HG03060 (cell line): ENCODE data around the gene TOM1L2.
"Not testable (repeated sequence)": the region's sequence is repeated elsewhere in the genome, so short reads cannot be mapped to it uniquely, and the experiment has no call there.

ENCODE experiments used
- ATAC-seq: cut with Tn5 transposase; IDR thresholded peaks from one replicate; pipeline ENCODE4 v1.9.1; 2021; ENCODE audit warnings: low read depth, moderate number of reproducible peaks; ENCODE audit not compliant: unreplicated experiment

TOM1L2 gene

GRCh38 chr17:17995887-17996286 lies 23.7 kb upstream of the TOM1L2 start:
- ATAC-seq, result not testable (repeated sequence)

- ATAC-seq, result no peak
Measured at GRCh38 chr17:17994271-17995069, 22.3 kb upstream of the TOM1L2 start.

GRCh38 chr17:17993852-17994251 lies 21.7 kb upstream of the TOM1L2 start:
- no peak for ATAC-seq

GRCh38 chr17:17993366-17993765 lies 21.2 kb upstream of the TOM1L2 start:
- ATAC-seq, result no peak

GRCh38 chr17:17990282-17990681 lies 18.1 kb upstream of the TOM1L2 start:
- ATAC-seq, result no peak

- no peak for ATAC-seq
Measured at GRCh38 chr17:17989618-17990017, 17.4 kb upstream of the TOM1L2 start.

GRCh38 chr17:17989081-17989480 lies 16.9 kb upstream of the TOM1L2 start:
- ATAC-seq, result no peak

GRCh38 chr17:17988427-17988945 lies 16.3 kb upstream of the TOM1L2 start:
- ATAC-seq, result no peak

GRCh38 chr17:17987901-17988300 lies 15.7 kb upstream of the TOM1L2 start:
- no peak for ATAC-seq

- ATAC-seq, result no peak
Measured at GRCh38 chr17:17987187-17987896, 15.1 kb upstream of the TOM1L2 start.

GRCh38 chr17:17985555-17985954 lies 13.4 kb upstream of the TOM1L2 start:
- ATAC-seq, result no peak

GRCh38 chr17:17985153-17985552 lies 13.0 kb upstream of the TOM1L2 start:
- ATAC-seq, result no peak

- ATAC-seq, result no peak
Measured at GRCh38 chr17:17983776-17984175, 11.6 kb upstream of the TOM1L2 start.

GRCh38 chr17:17983376-17983775 lies 11.2 kb upstream of the TOM1L2 start:
- no peak for ATAC-seq

GRCh38 chr17:17982801-17983200 lies 10.6 kb upstream of the TOM1L2 start:
- no peak for ATAC-seq

- no peak for ATAC-seq
Measured at GRCh38 chr17:17981330-17981729, 9.1 kb upstream of the TOM1L2 start.

- no peak for ATAC-seq
Measured at GRCh38 chr17:17979778-17980177, 7.6 kb upstream of the TOM1L2 start.

GRCh38 chr17:17978481-17979424 lies 6.6 kb upstream of the TOM1L2 start:
- ATAC-seq, result no peak

- no peak for ATAC-seq
Measured at GRCh38 chr17:17976931-17977570, 4.9 kb upstream of the TOM1L2 start.

GRCh38 chr17:17975436-17975835 lies 3.2 kb upstream of the TOM1L2 start:
- ATAC-seq, result no peak
